ENCODE results near the gene MXI1.
A peak's percentile ranks its signal among the peaks of the same experiment; 100 is the strongest.

The MXI1 gene

GRCh38 chr10:110278562-110279406, 71.4 kb downstream of the MXI1 start:
- no peak for DNase-seq

DNA sequence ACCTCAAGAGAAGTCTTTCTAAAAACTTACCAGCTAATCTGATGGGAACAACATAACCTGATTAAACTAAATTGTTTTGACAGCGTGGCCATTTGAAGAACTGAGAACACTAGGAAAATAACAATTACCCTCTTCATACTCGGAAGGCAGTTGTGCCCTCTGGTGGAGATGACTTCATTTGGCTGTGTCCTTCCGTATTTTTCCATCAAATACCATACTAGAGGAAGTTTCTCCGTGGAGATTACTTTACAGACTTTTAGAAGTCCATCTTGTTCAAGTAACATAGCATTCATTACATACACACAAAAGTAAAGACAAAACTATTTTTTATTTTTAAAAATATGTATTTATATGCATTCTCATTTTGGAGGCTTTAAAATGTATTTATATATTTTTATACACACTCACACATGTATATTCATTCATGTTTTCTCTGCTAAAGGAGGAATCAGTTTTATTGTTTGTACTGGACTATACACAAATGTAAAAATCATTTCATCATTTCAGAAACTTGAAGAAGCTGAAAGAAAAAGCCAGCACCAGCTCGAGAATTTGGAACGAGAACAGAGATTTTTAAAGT, 72.1 kb downstream of the MXI1 start:
- peak; percentile 46 for DNase-seq

DNA sequence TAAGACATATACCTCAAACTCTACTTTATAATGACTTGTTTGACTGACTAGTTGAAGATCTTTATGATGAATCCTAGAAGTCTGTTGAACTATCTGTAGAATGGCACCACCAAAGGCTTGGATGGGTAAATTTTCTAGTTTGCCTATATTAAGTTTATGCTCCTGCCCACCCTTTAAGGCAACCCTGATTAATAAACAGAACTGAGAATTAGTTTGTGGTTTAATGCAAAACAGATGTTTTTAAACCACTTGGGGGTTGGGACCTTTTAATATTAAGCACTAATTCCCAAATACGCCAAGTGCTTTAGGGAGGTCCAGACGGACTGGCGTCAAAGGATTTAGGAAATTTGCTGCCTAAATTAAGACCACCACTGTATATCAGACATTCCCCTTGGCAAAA, 76.9 kb downstream of the MXI1 start:
- no peak for DNase-seq

DNA sequence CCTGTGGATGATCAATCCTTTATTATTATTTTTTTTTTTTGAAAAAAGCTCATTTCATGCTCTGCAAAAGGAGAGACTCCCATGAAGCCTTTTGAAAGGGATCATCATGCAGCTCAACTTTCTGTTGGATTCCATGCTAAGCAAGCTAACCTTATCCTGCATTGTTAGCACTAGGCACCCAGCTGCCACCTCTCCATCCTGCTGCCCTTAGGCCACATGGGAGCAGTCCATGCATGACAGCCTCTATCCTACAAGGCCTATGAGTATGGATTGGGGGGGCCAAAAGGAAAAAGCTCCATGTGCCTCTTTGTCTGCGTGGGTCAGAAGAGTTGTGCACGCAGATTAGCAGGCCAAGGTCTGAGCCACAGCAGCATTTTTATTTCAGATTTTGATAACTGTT, 78.1 kb downstream of the MXI1 start:
- no peak for DNase-seq

DNA sequence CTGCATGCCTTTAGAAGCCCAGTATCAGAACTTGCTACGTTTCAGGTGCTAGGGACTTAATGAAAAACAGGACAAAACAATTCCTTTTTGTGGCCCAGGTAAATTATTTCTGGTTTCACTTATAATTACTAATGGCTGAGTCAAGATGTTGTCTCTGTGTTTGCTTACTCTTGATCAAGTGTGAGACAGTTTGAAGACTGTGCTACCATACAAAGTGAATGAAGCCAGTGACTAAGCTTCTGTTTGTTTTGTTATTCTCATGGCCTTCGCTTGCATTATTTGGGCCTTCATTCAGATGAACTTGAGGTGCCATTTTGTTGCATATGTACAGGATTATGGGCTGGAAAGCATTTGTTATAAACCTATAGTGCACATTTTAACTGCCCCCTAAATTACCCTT, 79.4 kb downstream of the MXI1 start:
- DNase-seq = no peak

GRCh38 chr10:110296966-110297365, 89.6 kb downstream of the MXI1 start:
- DNase-seq = no peak

DNA sequence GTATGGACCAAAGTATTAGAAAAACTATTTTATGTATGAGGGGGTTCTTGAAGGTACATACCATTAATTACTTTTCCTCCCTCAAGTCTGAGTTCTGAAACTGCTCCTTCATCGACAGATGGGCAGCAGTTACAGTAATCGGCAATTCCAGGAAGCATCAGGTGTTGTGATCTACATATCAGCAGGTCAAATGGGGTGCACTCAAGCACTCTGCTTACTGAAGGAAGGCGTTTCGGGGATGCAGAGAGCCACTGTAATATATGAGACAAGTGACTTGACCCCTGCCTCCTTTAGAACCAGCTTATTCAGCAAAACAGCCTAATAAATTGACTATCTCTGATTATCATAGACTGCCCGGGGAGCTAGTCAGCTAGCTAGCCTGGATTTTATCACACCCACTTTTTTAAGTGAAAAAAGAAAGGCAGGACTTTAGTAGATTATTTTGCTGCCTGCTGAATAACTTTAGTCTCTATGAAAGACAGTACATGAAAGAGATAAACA, 93.1 kb downstream of the MXI1 start:
- no peak for DNase-seq

- no peak for DNase-seq
Measured at GRCh38 chr10:110303681-110304080, 96.3 kb downstream of the MXI1 start.

- DNase-seq = no peak
Measured at GRCh38 chr10:110304394-110304779, 97.0 kb downstream of the MXI1 start.

DNA sequence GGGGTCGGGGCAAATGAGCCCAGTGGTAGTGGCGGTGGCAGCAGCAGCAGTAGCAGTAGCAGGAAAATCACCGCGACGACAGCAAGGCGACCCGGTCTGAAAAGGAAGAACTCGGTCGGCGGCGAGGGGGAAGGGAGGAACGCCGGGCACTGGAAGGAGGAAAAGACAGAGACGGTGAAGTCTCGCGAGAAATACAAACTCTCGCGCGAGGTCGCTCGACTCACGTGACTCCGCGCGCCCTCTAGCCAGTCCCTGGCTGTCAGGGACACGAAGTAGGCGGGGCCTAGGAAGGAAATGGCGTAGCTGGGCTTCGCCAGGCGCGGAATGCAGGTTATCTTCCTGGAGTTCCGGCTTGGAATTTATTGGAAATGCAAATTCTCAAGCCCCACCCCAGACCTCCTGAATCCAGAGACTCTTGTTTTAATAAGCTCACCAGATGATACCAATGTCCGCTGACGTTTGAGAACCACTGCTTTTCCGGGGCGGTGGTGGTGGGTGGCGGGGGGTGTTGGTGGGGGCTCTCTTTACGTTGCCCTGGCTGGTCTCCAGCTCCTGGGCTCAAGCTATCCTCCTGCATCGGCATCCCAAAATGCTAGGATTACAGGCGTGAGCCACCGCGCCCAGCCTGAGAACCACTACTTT, 97.5 kb downstream of the MXI1 start, which contains the start of gene SMNDC1:
Gene SMNDC1, minus strand, starts transcription at position 141 of the 642 bp plus-strand sequence. CDS start 1,333 bp downstream, outside the sequence.
- DNase-seq = peak; percentile 97

DNA sequence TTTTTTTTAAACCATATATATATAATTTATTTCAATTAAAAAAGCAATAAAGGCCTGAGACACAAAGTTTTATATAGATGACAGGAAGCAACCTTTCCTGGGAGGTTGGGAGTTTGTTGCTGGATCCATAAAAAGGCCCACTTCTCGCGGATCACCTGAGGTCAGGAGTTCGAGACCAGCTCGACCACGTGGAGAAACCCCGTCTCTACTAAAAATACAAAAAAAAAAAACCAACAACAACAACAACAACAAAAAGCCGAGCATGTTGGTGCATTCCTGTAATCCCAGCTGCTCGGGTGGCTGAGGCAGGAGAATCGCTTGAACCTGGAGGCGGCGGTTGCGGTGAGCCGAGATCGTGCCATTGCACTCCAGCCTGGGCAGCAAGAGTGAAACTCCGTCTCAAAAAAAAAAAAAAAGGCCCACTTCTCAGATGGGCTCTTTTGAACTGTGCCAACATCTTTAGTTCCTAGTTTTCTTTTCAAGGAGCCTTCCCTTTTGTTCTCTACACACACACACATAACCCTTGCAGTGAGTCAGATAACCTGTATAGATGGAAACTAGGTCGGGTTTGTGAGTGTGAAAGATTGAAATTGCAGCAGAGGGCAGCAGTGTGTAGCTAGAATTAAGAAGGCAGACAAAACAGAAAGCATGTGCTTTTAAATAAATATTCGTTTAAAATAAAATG, 98.5 kb downstream of the MXI1 start:
- peak; percentile 39 for DNase-seq

GRCh38 chr10:110306452-110306768, 99.0 kb downstream of the MXI1 start:
- DNase-seq = no peak

DNA sequence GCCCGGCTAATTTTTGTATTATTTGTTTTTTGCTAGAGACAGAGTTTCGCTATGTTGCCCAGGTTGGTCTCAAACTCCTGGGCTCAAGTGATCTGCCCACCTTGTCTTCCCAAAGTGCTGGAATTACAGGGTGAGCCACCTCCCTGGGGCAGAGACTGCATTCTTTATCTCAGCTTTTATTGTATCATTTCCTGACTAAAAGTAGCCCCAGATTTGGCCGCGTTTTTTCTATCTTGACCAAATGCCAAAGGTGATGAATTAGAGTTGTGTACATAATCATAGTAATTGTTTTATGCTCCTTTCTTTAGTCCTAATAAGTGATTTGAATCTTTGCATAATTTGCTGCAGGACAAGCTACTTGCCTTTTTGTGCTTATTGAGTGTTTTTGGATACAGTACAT, 100.4 kb downstream of the MXI1 start:
- DNase-seq = no peak

DNA sequence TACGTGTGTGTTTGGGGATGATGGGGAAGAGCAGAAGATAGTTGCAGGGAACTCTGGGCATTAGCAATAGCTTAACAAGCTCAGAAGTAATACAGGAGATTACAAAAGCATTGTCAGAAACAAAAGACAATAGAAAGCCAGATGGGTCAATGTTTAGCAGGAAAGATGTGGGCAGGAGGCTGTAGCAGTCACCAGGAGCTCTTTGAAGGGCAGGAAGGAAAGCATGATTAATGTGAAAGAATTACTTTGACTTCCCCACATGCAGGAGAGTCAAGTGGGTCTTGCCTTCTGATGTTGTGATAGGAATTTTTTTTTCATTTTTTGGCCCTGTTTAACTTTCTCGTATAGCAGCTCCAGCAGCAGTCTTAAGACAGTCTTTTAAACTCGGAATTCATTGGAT, 103.3 kb downstream of the MXI1 start:
- DNase-seq = no peak

GRCh38 chr10:110311357-110311949, 104.0 kb downstream of the MXI1 start:
- peak; percentile 31 for DNase-seq

GRCh38 chr10:110312206-110312605, 104.8 kb downstream of the MXI1 start:
- no peak for DNase-seq

GRCh38 chr10:110313674-110314073, 106.3 kb downstream of the MXI1 start:
- no peak for DNase-seq

DNA sequence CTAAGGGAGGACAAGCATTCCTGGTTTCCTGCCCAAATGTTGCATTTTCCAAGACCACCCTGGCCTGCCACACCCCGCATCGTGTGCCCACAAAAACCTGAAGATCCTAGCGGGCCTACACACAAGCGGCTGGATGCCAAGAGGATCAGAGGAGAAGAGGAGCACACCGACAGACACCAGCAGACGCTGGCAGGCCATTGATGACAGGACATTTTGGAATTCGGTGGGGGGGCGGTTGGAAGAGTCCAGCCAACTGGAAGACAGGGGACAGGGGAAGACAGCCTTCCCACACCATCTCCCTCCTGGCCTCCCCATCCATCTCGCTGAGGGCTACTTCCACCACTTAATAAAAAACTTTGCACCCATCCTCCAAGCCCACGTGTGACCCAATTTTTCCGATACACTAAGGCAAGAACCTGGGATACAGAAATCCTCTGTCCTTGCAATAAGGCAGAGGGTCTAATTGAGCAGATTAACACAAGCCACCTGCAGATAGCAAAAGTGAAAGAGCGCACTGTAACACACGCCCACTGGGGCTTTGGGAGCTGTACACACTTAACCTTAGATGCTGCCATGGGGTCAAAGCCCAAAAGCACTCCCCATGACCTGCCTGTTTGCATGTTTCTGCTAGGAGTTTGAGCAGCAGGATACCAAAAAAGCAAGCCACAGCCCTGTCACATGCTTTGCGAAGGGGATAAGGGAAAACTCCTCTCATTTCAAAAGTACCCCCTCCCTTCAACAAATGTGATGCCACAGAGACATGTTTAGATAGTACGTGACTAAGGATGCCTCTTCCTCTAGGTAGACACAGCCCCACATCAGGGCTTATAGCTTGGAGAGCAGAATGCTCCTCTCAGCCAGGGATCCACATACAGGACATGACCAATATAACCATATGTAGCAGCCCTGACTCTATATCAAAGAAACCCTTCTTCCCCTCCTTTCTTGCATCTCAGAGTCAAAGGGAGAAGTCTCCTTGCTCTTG, 110.8 kb downstream of the MXI1 start:
- no peak for DNase-seq

DNA sequence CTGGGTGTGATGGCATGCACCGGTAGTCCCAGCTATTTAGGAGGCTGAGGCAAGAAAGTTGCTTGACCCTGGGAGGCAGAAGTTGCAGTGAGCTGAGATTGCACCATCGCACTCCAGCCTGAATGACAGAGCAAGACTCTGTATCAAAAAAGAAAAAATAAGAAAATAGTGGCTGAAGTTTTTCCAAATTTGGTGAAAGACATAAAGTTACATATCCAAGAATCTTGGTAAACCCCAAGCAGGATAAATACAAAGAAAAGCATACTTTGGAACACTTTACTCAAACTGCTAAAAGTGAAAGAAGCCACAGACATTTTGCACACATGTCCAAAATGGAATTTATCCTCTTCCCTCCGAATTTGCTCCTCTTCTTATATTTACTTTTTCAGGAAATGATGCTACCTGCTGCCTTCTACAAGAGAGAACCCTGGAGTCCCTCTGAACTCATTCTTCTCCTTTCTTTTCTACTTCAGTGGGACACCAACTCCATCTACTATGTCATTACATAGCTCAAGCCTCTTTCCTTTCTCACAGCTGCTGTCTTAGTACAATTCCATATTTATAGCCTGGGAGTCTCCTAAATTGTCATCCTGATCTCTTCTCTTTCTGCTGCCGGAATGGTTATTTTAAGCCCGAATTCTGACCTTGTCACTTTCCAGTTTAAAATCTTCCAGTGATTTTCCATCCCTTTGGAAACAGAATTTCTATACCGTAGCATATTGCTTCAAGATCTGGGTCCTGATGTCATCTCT, 114.6 kb downstream of the MXI1 start:
- no peak for DNase-seq

DNA sequence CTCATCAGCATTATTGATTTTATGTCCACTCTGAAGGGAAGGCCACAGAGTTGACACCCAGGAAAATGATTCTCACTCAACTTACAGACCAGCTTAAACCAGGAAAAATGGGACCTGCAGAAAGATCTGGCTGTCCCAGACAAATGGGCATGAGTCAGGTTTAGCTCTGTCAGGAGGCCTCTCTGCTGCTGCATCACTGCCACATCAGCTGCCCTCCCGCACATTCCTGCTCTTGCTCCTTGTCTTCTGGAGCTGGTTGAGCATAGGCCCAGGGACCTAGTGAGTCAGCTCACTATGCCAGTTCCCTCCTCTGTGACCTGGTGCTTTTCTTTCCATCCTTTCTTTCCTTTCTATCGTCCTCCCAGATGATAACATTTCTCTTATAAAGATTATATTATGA, 116.1 kb downstream of the MXI1 start:
- no peak for DNase-seq

DNA sequence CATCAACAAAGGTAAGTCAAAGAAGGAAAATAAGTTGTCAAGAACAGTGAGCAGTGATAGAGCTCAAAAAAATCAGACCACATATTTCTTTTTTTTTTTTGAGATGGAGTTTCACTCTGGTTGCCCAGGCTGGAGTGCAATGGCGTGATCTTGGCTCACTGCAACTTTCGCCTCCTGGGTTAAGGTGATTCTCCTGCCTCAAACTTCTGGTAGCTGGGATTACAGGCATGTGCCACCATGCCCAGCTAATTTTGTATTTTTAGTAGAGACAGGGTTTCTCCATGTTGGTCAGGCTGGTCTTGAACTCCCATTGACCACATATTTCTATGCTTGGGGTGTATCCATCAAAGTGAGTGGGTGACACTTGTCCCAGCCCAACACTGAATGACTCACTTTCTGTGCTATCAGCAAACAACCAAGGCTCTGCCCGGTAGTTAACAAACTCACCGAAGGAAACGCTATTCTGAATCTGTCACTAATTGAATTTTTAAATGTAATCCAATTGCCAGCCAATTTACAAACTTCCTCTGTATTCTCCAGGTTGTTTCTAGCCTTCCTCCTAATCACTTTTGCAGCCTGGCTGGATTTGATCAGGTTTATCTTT, 116.9 kb downstream of the MXI1 start:
- no peak for DNase-seq

Measured in activated CD8-positive, alpha-beta memory T cell treated with anti-CD3 and anti-CD28 coated beads, Interleukin-2, amount 50 U/mL, for 4 hours (primary cell).